HTERT RPE-1 (cell line): ENCODE measurements around the gene MYOM3.
"Not testable (repeated sequence)": the region's sequence is repeated elsewhere in the genome, so short reads cannot be mapped to it uniquely, and the experiment has no call there.

Experiments used
- in situ Hi-C: fragments of 300-500 bp; cut with MboI; formaldehyde crosslinking; loops from 4 replicates; pipeline ENCODE4 v1.14.3; 2020; ENCODE audit warnings: low sequenced_read_pairs

The MYOM3 gene

DNA sequence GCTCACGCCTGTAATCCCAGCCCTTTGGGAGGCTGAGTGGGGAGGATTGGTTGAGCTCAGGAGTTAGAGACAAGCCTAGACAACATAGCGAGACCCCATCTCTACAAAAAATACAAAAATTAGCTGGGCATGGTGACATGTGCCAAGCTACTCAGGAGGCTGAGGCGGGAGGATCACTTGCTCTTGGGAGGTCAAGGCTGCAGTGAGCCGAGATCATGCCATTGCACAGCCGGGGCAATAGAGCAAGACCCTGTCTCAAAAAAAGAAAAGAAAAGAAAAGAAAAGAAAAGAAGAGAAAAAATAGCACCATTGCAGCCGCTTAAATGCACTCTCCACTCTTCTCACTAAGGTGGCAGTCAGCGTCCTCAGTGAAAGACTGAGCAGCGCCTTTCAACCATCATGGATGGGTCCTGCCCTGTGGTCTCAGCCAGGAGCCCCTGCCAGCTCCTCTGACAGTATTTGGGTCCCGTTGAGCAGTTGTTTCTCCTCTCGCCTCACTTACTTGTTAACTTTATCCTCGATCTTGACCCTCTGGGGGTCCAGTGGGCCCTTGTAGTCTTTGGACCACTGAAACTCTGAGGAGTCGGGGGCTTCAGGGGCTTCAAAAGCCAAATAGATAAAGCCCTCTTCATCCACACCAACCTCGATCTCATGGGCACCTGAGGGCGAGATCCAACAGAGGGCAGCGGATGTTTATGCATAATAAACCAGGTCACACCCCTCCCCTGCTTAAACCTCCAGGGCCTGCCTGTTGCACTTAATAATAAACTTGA lies 36.9 kb downstream of the MYOM3 start:
- in situ Hi-C loops, result no loop called here

DNA sequence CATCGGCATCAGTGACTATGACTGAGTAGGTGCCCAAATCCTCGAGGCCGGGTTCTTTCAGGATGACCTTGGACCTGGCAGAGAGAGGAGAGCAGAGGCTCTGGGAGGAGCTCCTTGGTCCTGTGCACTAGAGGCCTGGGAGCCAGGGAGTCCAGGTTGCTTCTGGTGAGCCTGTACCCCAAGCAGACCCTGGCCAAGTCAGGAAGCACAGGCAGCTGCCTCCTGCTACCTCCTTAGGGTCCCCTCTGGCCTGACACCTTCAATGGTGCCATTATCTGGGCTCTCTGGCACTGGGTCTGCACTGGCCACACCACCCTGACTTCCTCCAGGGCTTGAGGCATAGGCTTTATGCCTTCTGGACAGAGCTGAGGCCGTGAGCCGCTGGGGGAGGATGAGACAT lies 37.7 kb downstream of the MYOM3 start:
- in situ Hi-C loops, result no loop called here

DNA sequence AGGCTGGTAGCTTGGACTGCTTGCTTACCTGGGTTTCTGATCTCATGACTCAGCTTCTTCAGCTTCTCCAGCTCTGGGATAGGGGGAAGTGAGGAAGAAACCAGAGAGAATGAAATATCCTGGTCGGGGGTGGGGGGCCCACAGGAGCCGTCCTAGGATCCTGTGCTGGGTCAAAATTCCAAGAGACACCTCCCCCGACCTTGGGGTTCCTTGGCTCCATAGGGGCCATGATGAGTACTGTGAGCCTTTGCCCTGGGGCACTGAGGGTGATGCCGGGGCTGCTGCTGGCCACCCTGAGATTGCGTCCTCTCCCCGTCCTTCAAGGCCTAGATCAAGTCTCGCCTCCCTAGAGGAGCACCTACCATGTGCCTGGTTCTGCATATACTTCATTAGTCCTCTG lies 40.0 kb downstream of the MYOM3 start:
- in situ Hi-C loops, result no loop called here

DNA sequence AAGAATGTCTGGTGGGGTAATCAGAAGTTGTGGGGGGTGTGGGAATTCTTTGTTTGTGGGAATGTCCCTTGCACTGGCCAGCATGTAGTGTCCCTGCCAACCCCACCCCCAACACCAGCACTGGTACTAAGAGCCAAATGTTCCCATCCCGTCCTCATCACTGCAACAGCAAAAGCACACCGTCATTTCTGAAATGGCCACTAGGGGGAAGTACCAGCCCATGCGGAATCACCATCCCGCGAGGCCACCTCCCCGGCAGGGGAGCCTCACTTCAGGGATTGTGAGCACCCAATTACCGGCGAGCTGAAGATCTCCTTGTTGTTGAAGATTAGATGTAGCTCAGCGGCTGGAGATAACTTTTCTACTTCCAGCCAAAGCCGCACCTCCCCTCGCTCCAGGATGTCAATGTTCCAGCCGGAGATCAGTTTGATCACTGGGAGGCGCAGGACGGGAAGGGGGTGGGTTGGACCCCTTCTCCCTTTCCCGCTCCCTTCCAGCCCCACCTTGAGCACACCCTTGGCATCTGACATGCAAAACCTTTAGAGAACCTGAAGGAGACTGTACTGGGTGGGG lies 41.0 kb downstream of the MYOM3 start:
- in situ Hi-C loops, result no loop called here

DNA sequence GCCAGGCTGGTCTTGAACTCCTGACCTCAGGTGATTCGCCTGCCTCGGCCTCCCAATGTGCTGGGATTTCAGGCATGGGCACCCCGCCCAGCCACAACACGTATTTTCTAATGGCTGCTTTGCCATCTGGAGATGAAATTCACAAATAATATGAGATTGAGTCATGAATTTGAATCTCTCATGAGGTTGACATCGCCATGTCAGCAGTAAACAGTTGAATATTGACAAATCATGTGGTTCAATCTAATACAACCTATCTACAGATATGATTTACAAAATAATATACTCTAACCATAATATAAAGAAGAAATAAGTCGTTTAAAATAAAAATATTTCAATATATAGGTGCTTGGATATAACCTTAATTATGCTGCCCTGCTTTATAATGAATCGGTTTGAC lies 42.1 kb downstream of the MYOM3 start:
- in situ Hi-C loops, result no loop called here

DNA sequence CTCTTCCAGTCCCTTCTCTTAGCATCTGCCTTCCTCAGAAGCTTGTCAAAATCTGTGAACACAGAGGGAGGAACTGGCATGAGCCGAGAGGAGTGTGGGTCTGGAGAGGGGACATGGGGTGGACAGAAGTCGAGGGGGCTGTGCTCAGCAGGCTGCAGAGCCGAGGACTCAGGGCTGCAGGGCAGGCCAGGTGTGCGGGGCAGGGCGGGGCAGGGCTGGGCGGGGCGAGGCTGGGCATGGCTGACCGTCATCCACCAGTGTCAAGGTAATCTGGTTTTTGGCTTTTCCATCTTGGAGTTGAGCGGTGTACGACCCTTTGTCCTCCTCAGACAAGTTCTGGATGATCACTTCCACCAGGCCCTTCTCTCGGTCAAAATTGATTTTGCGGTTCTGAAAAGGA lies 44.0 kb downstream of the MYOM3 start:
- in situ Hi-C loops, result no loop called here

DNA sequence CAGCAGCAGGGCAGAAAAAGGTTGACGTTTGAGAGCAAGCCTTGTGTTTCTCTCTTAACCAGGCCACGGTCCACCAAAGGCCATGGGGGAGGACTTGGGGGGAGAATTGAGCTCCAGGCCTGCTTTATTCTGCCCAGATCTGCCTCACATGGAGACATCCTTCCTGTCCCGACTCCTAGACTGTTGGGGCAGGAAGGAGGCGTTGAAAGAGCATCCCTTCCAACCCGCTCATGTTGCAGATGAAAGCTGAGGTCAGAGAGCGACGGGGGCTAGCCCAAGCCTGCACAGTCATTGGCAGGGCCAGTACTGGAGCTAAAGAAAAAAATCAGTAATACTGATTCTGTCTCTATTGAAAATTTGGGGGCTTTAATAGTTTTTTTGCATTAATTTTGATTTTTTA lies 46.6 kb downstream of the MYOM3 start:
- in situ Hi-C loops, result no loop called here

DNA sequence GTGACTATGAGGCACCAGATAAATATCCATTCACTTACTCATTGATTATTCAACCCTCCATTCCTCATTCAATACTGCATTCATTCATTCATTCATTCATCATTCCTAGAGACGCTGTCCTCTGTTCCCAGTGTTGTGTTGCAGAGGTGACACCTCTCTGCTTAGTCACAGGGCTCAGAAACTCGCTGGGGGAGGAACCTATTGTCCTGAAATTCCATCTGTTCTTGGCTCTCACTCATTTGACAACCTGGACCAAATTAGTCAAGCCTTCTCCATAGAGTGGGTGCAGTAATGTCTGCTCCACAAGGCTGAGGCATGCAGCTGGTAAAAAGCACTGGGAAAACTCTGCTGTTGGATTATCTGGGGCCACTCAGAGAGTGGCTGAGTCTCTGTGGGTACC lies 49.7 kb downstream of the MYOM3 start:
- in situ Hi-C loops, result no loop called here

DNA sequence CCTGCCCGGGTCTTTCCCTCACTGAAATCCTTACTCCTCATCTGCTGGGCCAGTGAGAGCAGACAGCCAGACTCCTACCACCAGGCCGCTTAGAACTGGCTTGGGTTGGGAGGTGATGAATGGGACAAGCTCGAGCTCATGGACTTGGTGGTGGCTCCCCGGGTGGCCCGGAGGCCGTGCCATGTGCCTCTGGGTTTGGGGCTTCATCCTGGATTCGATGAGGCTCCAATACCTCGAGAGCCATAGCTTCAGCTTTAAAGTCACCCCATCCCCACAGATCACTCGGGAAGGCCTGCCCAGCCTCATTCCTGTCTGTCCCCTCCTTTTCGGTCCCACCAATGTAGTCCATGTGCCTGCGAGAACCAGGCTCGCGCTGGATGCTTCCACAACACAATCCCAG lies 51.5 kb downstream of the MYOM3 start:
- in situ Hi-C loops, result no loop called here

DNA sequence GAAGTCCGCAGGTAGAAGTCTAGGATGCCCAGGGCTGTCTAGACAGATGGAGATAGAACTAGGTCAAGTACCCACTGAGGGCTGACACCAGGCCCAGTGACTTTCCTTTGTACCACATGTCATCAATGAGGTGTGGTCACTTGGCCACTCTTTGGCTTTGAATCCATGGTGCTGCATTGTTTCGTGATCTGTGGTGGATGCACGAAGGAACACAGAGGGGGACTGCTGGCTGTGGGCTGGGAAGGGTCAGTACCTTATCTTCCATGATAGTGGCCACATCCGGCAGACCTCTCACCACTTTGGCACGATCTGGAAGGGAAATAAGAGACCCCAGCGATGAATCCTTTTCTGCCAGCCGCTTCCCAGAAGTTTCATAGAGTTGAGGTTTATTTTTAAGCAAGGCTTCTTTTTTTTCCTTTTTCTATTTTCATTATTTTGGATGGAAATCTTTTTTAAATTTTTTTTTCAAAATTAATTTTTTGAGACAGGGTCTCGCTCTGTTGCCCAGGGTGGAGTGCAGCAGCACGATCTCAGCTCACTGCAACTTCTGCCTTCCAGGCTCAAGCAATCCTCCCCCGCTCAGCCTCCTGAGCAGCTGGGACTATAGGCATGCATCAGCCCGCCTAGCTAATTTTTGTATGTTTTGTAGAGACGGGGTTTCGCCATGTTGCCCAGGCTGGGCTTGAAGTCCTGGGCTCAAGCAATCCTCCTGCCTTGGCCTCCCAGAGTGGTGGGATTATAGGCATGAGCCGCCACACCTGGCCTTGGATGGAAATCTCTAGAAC lies 53.1 kb downstream of the MYOM3 start:
- in situ Hi-C loops, result no loop called here

DNA sequence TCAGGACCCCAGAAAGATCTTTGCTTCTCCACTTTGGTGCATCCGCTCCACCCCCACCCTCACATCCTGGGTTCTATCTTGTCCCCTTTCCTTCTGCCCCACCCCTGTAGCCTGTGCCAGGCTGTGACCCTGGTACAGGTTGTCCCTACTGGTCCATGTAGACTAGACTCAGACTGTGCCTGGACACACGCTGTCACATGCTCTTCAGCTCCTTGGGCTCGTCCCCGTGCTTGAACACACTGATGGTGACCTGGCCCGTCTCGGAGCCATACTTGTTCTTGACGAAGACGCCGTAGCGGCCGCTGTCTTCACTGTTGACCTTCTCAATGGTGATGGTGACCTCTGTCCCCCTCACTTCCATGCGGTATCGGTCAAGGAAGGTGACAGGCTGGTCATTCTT lies 54.8 kb downstream of the MYOM3 start:
- in situ Hi-C loops, result no loop called here

DNA sequence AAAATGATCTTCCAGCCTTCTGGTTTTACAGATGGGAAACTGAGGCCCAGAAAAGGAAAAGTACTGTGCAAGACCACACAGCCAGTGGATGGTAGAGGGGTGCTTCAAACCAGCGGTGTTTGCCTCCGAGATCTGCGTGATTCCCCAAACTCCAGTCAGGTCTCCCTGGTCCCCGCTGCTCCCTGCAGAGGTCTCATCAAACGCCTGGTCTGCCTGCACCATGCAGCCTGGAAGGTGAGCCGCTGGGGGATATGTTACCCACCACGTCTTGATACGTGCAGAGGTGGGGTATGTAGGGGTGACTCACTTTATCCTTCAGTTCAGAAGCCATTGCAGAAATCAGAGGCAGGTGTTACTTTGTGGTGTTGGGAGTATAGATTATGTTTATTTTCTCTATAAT lies 56.3 kb downstream of the MYOM3 start:
- in situ Hi-C loops, result no loop called here

DNA sequence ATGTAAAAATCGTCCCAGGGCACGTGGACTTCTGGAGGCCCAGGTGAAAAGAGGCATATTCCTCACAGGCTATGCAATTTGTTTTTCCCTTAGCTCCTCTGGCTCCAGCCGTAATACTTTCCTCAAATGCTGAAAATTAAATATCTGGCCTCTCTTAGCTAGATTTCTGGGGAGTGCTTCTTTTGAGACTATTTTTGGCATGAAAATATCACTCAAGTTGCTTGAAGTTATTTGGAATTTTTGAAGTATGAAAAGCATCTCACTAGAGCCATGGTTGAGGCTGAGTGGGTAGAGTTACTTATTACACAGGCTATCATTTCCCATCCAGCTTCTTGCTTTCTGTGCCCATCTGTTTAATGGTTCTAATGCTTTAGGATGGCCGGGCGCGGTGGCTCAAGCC lies 59.7 kb downstream of the MYOM3 start:
- in situ Hi-C loops, result no loop called here

DNA sequence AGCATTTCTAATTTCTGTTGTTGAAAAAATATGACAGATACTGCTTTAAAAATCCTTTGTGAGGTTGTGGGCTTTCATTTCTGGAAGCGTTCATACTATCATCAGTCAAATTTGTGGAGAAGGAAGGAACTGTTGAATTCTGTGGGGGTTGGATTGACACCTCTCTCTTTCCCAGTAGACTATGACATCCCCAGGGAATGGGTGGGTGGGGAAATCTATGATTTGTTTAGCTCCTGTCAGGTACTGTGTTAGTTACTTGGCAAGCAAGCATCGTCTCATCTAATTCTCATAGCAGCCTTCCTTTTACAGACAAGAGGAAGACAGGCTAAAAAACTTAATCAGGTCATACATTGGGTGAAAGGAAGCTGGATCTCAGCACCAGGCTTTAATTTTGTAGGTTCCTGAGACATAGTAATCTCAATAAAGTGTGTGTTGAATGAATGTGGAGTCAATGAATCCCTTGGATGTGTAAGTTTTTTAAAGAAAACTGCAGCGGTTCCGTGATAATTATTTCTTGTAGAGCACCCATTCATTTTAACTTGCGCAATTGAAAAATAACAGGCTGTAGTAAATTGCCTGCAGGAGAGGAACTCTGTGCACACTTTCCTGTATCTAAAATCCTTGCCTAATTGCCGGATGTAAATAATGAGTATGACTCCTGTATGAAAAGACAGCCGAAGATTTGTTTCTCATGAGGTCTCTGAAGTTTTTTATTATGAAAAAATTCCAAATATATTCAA lies 60.6 kb downstream of the MYOM3 start:
- in situ Hi-C loops, result no loop called here

DNA sequence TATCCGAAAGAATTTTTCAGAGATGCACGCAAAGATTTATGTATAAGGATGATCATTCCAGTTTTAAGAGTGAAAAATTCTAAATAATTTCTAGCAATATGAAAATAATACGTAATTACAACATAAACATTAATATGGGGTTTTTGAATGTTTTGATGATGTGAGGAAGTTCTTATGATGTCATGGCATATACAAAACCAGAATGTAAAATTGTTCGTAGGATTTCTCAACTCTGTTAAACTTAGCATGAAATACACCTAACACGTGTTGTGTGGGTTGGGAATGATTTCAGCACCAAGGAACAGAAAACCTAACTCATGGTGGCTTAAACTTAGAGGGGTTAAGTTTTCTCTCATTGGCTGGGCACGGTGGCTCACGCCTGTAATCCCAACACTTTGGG lies 62.2 kb downstream of the MYOM3 start:
- in situ Hi-C loops, result no loop called here

DNA sequence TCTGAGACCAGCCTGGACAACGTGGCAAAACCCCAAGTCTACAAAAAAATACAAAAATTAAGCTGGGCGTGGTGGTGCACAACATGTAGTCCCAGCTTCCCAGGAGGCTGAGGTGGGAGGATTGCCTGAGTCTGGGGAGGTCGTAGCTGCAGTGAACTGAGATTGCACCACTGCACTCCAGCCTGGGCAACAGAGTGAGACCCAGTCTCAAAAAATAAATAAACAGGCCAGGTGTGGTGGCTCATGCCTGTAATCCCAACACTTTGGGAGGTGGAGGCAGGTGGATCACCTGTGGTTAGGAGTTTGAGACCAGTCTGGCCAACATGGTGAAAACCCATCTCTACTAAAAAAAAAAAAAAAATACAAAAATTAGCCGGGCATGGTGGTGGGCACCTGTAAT lies 63.0 kb downstream of the MYOM3 start:
- in situ Hi-C loops, result not testable (repeated sequence)

DNA sequence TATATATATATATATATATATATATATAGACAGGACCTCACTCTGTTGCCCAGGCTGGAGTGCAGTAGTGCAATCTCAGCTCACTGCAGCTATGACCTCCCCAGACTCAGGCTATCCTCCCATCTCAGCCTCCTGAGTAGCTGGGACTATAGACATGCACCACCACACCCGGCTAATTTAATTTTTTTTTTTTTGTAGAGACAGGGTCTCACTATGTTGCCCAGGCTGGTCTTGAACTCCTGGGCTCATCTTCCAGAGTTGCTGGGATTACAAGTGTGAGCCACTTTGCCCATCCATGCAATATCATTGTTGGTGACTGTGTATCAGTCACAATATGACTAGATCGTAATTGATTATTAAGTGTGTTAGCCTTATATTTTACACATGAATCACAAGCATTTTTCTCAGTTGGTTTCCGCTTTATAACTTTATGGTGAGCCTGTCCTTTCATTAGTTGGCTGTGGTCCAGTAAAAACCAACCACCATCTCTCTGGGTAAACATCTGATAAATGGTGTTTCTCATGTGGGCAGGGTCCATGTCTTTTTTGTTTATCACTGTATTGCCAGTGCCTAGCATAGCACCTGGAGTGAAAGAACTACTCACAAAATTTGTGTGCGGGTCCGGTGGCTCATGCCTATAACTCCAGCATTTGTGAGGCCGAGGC lies 63.6 kb downstream of the MYOM3 start:
- in situ Hi-C loops, result no loop called here

DNA sequence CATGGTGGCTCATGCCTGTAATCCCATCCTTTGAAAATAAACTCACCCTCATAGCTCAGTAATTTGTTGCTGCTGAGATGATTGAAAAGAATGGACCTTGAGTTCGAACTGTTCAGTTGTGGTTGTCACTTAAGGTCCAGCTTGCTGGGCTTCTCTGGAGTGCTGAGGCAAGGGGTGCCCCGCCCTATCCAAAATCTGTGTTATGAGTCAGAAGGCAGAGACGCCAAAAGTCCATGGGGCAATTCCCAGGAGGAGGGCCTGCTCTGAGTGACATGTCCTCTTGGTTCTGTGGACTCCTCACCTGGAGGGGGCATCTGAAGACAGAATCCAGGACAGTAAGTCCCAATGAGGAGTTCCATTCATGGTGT lies 64.8 kb downstream of the MYOM3 start:
- in situ Hi-C loops, result no loop called here

DNA sequence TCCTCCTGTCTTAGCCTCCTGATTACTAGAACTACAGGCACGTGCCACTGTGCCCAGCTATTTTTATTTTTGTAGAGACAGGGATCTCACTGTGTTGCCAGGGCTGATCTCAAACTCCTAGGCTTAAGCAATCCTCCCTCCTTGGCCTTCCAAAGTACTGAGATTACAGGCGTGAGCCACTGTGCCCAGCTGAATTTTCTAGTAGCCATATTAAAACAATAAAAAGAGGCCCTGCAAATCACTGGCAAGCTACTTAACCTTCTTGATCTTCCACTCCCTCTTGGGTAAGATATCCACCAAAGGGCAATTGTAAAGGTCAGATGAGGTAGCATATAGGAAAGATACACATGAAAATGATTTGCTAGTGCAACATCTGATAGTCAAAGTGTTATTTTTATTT lies 66.2 kb downstream of the MYOM3 start:
- in situ Hi-C loops, result no loop called here

DNA sequence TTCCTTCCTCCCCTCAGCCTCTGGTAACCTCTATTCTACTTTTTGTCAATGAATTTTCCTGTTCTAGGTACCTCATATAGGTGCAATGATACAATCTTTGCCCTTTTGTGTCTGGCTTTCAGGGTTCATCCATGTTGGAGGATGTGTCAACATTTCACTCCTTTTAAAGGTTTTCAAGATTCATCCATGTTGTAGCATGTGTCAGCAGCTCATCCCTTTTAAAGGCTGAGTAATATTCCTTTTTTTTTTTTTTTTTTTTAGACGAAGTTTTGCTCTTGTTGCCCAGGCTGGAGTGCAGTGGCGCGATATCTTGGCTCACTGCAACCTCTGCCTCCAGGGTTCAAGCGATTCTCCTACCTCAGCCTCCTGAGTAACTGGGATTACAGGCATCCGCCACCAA lies 67.3 kb downstream of the MYOM3 start:
- in situ Hi-C loops, result not testable (repeated sequence)
